Glutamatergic neuron (in vitro differentiated cells): ENCODE measurements around the gene TUSC1. TPM values are rescaled to one million over a fixed set of nuclear protein-coding genes. Genes with fewer than 3 reads are reported as not detected.

Source experiments
- DNase-seq: peaks from one replicate; pipeline ENCODE4 v3.0.0; 2022
- H3K27ac Mint-ChIP-seq: one replicate; pipeline ENCODE4 v1.8.0; 2020; ENCODE audit warnings: mild to moderate bottlenecking, mixed read lengths, inconsistent platforms; ENCODE audit not compliant: unreplicated experiment
- H3K27me3 Mint-ChIP-seq: one replicate; pipeline ENCODE4 v1.8.0; 2020; ENCODE audit warnings: mild to moderate bottlenecking, moderate library complexity, mixed read lengths, inconsistent platforms; ENCODE audit not compliant: unreplicated experiment
- H3K36me3 Mint-ChIP-seq: one replicate; pipeline ENCODE4 v1.8.0; 2020; ENCODE audit warnings: mild to moderate bottlenecking, mixed read lengths, inconsistent platforms; ENCODE audit not compliant: unreplicated experiment
- H3K4me1 Mint-ChIP-seq: one replicate; pipeline ENCODE4 v1.8.0; 2020; ENCODE audit warnings: mild to moderate bottlenecking, low read depth, mixed read lengths, inconsistent platforms; ENCODE audit not compliant: unreplicated experiment
- H3K4me3 Mint-ChIP-seq: one replicate; pipeline ENCODE4 v1.8.0; 2020; ENCODE audit warnings: mild to moderate bottlenecking, mixed read lengths, inconsistent platforms; ENCODE audit not compliant: unreplicated experiment
- H3K9me3 Mint-ChIP-seq: one replicate; pipeline ENCODE4 v1.8.0; 2020; ENCODE audit warnings: mild to moderate bottlenecking, moderate library complexity, mixed read lengths, inconsistent platforms; ENCODE audit not compliant: unreplicated experiment
- CTCF ChIP-seq: fragments of 200-600 bp; sonication (generic); IDR thresholded peaks from one replicate; pipeline ENCODE4 v1.5.0; 2021; ENCODE audit not compliant: partially characterized antibody, unreplicated experiment
- total RNA-seq: library from RNA; stranded (reverse); fragmentation: NEBNext Ultra II Directional; extraction: Animal tissue kit (Norgen Biotek cat#: 25700); gene quantifications from one replicate; pipeline ENCODE4 v1.2.1, GENCODE V29; 2021; ENCODE audit not compliant: unreplicated experiment

TUSC1 gene
- total RNA-seq, 1 donor from 2014 or later, result 7.4 TPM

GRCh38 chr9:25658571-25658970, 19.7 kb downstream of the TUSC1 start:
- no peaks in the 10 kb centered on the region for H3K36me3 Mint-ChIP-seq

DNA sequence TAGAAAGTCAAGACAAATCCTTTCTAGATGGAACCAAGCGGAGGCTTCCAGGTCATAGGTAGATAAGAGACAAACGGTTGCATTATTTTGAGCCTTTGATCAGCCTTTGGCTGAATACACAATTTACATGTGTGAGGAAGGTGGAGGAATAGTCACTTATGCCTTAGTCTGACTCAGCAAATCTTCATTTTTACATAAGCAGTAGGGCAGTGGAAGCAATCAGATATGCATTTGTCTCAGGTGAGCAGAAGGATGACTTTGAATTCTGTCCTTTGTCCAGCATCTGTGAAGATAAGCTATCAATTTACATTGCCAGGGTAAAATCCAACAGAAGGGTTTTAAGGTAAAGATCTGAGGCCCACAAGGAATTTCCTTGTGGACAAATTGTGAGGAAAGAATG, 23.8 kb downstream of the TUSC1 start:
- Mint-ChIP-seq H3K4me1 (no peaks in the 10 kb centered on the region), H3K27me3 (no peaks in the 10 kb centered on the region), H3K27ac (no peak overlapping the region), H3K36me3 (no peaks in the 10 kb centered on the region), H3K9me3 (no peaks in the 10 kb centered on the region), H3K4me3 (no peak overlapping the region)
- no peak for DNase-seq
- no peak for TF ChIP-seq CTCF

More at GRCh38 chr9:25658571-25658970, 19.7 kb downstream of the TUSC1 start:
- Mint-ChIP-seq H3K4me3 (no peak overlapping the region), H3K9me3 (no peaks in the 10 kb centered on the region), H3K27ac (no peak overlapping the region), H3K4me1 (no peaks in the 10 kb centered on the region), H3K27me3 (no peaks in the 10 kb centered on the region)
- no peak for TF ChIP-seq CTCF
- no peak for DNase-seq

GRCh38 chr9:25648116-25648515, 30.1 kb downstream of the TUSC1 start:
- no peaks in the 10 kb centered on the region for H3K9me3 Mint-ChIP-seq
- H3K36me3 Mint-ChIP-seq, result no peaks in the 10 kb centered on the region
- H3K4me1 Mint-ChIP-seq, result no peaks in the 10 kb centered on the region
- H3K27ac Mint-ChIP-seq, result no peak overlapping the region
- no peak overlapping the region for H3K4me3 Mint-ChIP-seq
- no peak for TF ChIP-seq CTCF
- no peaks in the 10 kb centered on the region for H3K27me3 Mint-ChIP-seq
- DNase-seq, result no peak

DNA sequence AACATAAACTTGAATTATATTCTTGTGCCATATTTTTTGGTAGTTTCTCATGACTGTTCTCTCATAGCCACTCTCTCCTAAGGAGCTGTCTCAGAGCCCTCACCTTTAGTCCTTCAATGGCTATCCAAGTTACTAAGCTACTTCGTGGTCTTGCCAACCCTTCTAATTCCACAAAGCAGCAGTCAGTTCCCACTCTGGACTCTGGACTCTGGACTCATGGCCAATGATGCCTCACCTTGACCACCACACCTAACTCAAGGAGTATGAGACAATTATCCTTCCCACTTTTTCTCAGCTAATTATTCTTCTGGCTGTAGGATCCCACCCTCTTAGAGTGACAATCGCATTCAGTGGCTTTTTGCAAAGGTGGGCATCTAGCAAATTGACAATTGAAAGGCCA, 42.2 kb downstream of the TUSC1 start:
- no peaks in the 10 kb centered on the region for H3K36me3 Mint-ChIP-seq
- no peak for TF ChIP-seq CTCF
- DNase-seq, result no peak
- no peaks in the 10 kb centered on the region for H3K9me3 Mint-ChIP-seq
- no peaks in the 10 kb centered on the region for H3K27me3 Mint-ChIP-seq
- no peaks in the 10 kb centered on the region for H3K4me1 Mint-ChIP-seq
- no peak overlapping the region for H3K4me3 Mint-ChIP-seq
- H3K27ac Mint-ChIP-seq, result no peak overlapping the region

DNA sequence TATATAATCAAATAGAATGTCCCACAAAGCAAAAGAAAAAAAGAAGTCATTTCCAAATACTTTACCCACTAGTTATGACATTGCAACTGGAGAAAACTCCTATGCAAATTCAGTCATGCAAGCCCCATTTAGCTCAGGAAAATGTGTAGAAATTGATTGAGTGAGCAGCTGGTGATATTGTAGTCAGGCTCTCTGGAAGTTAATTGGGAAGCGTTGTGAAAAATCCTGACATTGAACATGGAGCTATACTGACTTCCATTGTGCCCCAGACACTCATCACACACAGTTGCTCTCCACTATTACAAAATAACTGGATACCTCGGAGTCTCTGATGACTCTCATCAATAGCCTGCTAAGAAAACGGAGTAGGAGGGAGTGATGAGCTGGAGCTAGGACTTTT, 49.0 kb downstream of the TUSC1 start:
- DNase-seq, result no peak
- no peaks in the 10 kb centered on the region for H3K9me3 Mint-ChIP-seq
- peaks cover 4% of the 10 kb centered on the region for H3K4me1 Mint-ChIP-seq
- H3K4me3 Mint-ChIP-seq, result no peak overlapping the region
- no peak for TF ChIP-seq CTCF
- no peak overlapping the region for H3K27ac Mint-ChIP-seq
- H3K36me3 Mint-ChIP-seq, result no peaks in the 10 kb centered on the region
- H3K27me3 Mint-ChIP-seq, result no peaks in the 10 kb centered on the region
